Lower lobe of right lung (tissue), 2 donors: ENCODE results near the gene RNF123. TPM values are rescaled to one million over a fixed set of nuclear protein-coding genes. Genes with fewer than 3 reads are reported as not detected.

Experiments
- ATAC-seq, 2 donors: fragments of 200-7000 bp; cut with Tn5 transposase; one replicate each; pipeline ENCODE4 v1.9.1; 2020 to 2022; ENCODE audit warnings: mild to moderate bottlenecking in 2 of 2, moderate library complexity in 2 of 2
- DNase-seq: peaks from one replicate; pipeline ENCODE4 v3.0.0-alpha.2; 2020
- H3K27ac ChIP-seq: fragments of 200-600 bp; one replicate; pipeline ENCODE4 v1.8.0; 2022
- H3K27me3 ChIP-seq: fragments of 200-600 bp; one replicate; pipeline ENCODE4 v1.8.0; 2022; ENCODE audit warnings: low read depth
- H3K36me3 ChIP-seq: fragments of 200-600 bp; one replicate; pipeline ENCODE4 v1.8.0; 2022; ENCODE audit warnings: mild to moderate bottlenecking
- H3K4me1 ChIP-seq: fragments of 200-600 bp; one replicate; pipeline ENCODE4 v1.8.0; 2022
- H3K4me3 ChIP-seq: fragments of 200-600 bp; one replicate; pipeline ENCODE4 v1.8.0; 2022; ENCODE audit warnings: mild to moderate bottlenecking
- H3K9me3 ChIP-seq: fragments of 200-600 bp; one replicate; pipeline ENCODE4 v1.8.0; 2022
- CTCF ChIP-seq: fragments of 200-600 bp; IDR thresholded peaks from one replicate; pipeline ENCODE4 v1.8.0; 2022; ENCODE audit warnings: antibody characterized with exemption, mild to moderate bottlenecking
- intact Hi-C: fragments of 100-400 bp; cut with DNase I; formaldehyde crosslinking; loops from one replicate; pipeline ENCODE4 v1.11.0; 2022
- total RNA-seq: library from RNA; stranded (reverse); fragmentation: NEBNext Ultra II Directional; extraction: Animal tissue kit (Norgen Biotek cat#: 25700); gene quantifications from one replicate; pipeline ENCODE4 v1.2.1, GENCODE V29; 2021
- donor health status: DM: no; HTN: yes; CAD: no; lungs with severe emphysema.

RNF123 gene
- total RNA-seq, 1 donor from 2014 or later = 42.9 TPM

- TF ChIP-seq CTCF = no peak
- ATAC-seq (no peak), DNase-seq (no peak)
- Histone ChIP-seq H3K27me3 (no peaks in the 10 kb centered on the region), H3K36me3 (peaks cover 77% of the 10 kb centered on the region), H3K4me3 (no peak overlapping the region), H3K4me1 (peaks cover 15% of the 10 kb centered on the region), H3K9me3 (no peaks in the 10 kb centered on the region), H3K27ac (no peak overlapping the region)
- intact Hi-C loops = no loop called here
These were observed 38.6 kb downstream of the RNF123 start for GRCh38 chr3:49727924-49728361.

- no peaks in the 10 kb centered on the region for H3K27me3 ChIP-seq
- peaks cover 2% of the 10 kb centered on the region for H3K4me1 ChIP-seq
- H3K9me3 ChIP-seq = no peaks in the 10 kb centered on the region
- DNase-seq = no peak
- TF ChIP-seq CTCF = no peak
- H3K36me3 ChIP-seq = peaks cover 98% of the 10 kb centered on the region
- no peak overlapping the region for H3K27ac ChIP-seq
- intact Hi-C loops = no loop called here
- no peak overlapping the region for H3K4me3 ChIP-seq
- no peak for ATAC-seq
These were observed 40.7 kb downstream of the RNF123 start for GRCh38 chr3:49729966-49730609.

GRCh38 chr3:49732597-49732996 lies 43.2 kb downstream of the RNF123 start:
- Histone ChIP-seq H3K36me3 (peaks cover 98% of the 10 kb centered on the region), H3K9me3 (no peaks in the 10 kb centered on the region), H3K4me3 (no peak overlapping the region), H3K27me3 (no peaks in the 10 kb centered on the region), H3K27ac (no peak overlapping the region), H3K4me1 (no peaks in the 10 kb centered on the region)
- intact Hi-C loops = no loop called here
- DNase-seq = no peak
- TF ChIP-seq CTCF = no peak
- ATAC-seq = no peak

GRCh38 chr3:49733551-49733950 lies 44.2 kb downstream of the RNF123 start:
- TF ChIP-seq CTCF = no peak
- Histone ChIP-seq H3K36me3 (peaks cover 99% of the 10 kb centered on the region), H3K4me1 (no peaks in the 10 kb centered on the region), H3K27ac (no peak overlapping the region), H3K27me3 (no peaks in the 10 kb centered on the region), H3K4me3 (no peak overlapping the region), H3K9me3 (no peaks in the 10 kb centered on the region)
- intact Hi-C loops = no loop called here
- DNase-seq (no peak), ATAC-seq (no peak)

- no peak overlapping the region for H3K4me3 ChIP-seq
- no peak overlapping the region for H3K27ac ChIP-seq
- H3K36me3 ChIP-seq = peaks cover 96% of the 10 kb centered on the region
- ATAC-seq (no peak), DNase-seq (no peak)
- no peak for TF ChIP-seq CTCF
- no peaks in the 10 kb centered on the region for H3K9me3 ChIP-seq
- intact Hi-C loops = no loop called here
- H3K27me3 ChIP-seq = no peaks in the 10 kb centered on the region
- no peaks in the 10 kb centered on the region for H3K4me1 ChIP-seq
These were observed 45.4 kb downstream of the RNF123 start for GRCh38 chr3:49734752-49735151.
